Measurements from ENCODE around the gene HAT1. TPM values are rescaled to one million over a fixed set of nuclear protein-coding genes. Genes with fewer than 3 reads are reported as not detected.
"Not testable (repeated sequence)": the region's sequence is repeated elsewhere in the genome, so short reads cannot be mapped to it uniquely, and the experiment has no call there.

The HAT1 gene
- total RNA-seq, 1 donor: 31.1 TPM

DNA sequence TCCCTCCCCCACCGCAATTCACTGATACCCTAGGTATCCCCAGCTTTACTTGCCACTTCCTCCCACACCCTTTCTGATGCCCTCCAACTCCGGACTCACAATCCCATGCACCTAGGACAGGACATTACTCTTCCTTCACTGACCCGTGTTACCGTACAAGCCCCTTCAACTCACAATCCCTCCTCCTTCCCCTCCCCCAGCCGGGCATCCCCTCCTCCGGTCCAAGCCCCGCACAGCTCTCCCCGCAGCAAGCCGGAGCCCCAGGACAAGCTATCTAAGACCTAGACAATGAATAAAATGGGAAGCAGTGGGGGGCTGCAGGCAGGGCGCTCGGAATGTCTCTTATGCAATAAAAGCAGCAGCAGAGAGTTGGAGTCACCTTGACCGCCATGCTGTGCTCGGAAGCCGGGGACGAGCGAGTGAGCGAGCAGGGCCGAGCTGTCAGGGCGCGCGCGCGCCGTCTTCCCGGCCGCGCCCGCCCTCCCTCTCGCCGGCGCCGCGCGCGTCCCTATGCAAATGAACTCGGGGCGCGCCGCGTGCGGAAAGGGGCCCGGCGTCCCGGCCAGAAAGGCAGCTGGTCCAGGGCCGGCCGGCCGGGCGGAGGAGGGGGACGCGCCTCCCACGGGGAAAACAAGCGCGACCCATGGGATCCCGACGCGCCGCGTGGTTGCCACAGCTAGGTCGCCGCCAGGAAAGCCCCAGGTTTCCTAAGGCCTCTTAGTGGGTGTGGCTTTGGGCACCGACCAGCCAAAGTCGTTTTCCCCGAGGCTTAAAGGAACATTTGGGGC is 28.2 kb upstream of the HAT1 start, which contains the start of gene SLC25A12:
Gene SLC25A12, minus strand, starts transcription at position 421 of the 788 bp plus-strand sequence. Its CDS starts 30 bp downstream, at position 391.
- Histone ChIP-seq H3K27me3 (ENCODE audit: insufficient read depth, low read length) (no peaks in the 10 kb centered on the region), H3K79me2 (ENCODE audit: insufficient read depth, low read length) (peaks cover 21% of the 10 kb centered on the region), H2AFZ (ENCODE audit: low read length) (peak within 1 kb of the TSS; percentile 98), H4K20me1 (ENCODE audit: insufficient read depth, low read length) (no peaks in the 10 kb centered on the region), H3K36me3 (ENCODE audit: insufficient read depth, low read length) (no peaks in the 10 kb centered on the region), H3K4me1 (ENCODE audit: insufficient read depth, low read length) (peaks cover 19% of the 10 kb centered on the region), H3K27ac (ENCODE audit: low read depth, low read length) (peak within 1 kb of the TSS; percentile 67), H3K4me3 (ENCODE audit: insufficient read depth, low read length) (peak within 1 kb of the TSS; percentile 95), H3K4me2 (ENCODE audit: insufficient read depth, low read length) (peak within 1 kb of the TSS; percentile 87), H3K9me3 (ENCODE audit: low read depth, low read length) (no peaks in the 10 kb centered on the region)
- peak; percentile 99 for DNase-seq (ENCODE audit: insufficient read length, low spot score, missing footprints)
- TF ChIP-seq, protein P1, sequence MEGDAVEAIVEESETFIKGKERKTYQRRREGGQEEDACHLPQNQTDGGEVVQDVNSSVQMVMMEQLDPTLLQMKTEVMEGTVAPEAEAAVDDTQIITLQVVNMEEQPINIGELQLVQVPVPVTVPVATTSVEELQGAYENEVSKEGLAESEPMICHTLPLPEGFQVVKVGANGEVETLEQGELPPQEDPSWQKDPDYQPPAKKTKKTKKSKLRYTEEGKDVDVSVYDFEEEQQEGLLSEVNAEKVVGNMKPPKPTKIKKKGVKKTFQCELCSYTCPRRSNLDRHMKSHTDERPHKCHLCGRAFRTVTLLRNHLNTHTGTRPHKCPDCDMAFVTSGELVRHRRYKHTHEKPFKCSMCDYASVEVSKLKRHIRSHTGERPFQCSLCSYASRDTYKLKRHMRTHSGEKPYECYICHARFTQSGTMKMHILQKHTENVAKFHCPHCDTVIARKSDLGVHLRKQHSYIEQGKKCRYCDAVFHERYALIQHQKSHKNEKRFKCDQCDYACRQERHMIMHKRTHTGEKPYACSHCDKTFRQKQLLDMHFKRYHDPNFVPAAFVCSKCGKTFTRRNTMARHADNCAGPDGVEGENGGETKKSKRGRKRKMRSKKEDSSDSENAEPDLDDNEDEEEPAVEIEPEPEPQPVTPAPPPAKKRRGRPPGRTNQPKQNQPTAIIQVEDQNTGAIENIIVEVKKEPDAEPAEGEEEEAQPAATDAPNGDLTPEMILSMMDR (IDR thresholded peaks at IDR 0.05; ENCODE audit: extremely low read depth, low read depth, low read length): no peak

DNA sequence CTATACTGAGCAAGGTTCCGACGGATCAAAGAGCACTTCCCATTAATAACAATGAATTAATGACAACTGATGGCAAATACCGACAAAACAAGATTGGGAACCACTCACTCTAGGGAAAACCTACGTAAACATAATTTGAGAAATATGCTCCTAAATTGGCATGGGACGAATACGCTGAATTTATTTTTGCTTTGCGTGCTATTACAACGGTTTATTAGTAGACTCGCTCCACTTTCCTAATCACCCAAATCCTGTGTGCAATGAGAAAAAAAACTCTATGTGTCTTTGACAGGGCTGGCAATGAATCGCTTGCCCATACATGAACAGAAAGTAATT is 27.7 kb upstream of the HAT1 start:
- H3K27me3 ChIP-seq (ENCODE audit: insufficient read depth, low read length): no peaks in the 10 kb centered on the region
- peak overlapping the region; percentile 98 for H2AFZ ChIP-seq (ENCODE audit: low read length)
- no peaks in the 10 kb centered on the region for H3K9me3 ChIP-seq (ENCODE audit: low read depth, low read length)
- DNase-seq (ENCODE audit: insufficient read length, low spot score, missing footprints): no peak
- peak overlapping the region; percentile 95 for H3K4me3 ChIP-seq (ENCODE audit: insufficient read depth, low read length)
- peaks cover 15% of the 10 kb centered on the region for H3K79me2 ChIP-seq (ENCODE audit: insufficient read depth, low read length)
- peak overlapping the region; percentile 67 for H3K27ac ChIP-seq (ENCODE audit: low read depth, low read length)
- H4K20me1 ChIP-seq (ENCODE audit: insufficient read depth, low read length): no peaks in the 10 kb centered on the region
- H3K4me1 ChIP-seq (ENCODE audit: insufficient read depth, low read length): peaks cover 19% of the 10 kb centered on the region
- peak overlapping the region; percentile 87 for H3K4me2 ChIP-seq (ENCODE audit: insufficient read depth, low read length)
- H3K36me3 ChIP-seq (ENCODE audit: insufficient read depth, low read length): no peaks in the 10 kb centered on the region
- TF ChIP-seq, protein P1 (IDR thresholded peaks at IDR 0.05; ENCODE audit: extremely low read depth, low read depth, low read length): no peak

DNA sequence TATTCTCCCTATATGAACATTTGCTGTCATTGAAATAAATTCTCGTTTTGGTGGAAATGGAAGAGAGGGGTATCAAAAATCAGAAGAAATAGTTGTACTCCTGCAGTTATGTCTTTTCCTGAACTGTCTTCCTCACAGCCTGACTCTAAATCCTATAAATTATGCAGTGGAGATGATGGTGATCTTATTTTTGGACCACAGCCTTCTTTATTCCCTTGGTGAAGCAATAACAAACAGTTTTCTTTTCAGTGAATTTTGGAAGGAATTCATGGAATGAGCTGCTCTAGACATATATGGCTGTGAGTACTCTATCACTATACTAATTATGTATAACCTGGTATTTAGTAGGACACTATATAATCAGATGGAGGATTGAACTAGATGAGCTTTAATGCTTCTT is 26.5 kb upstream of the HAT1 start:
- H3K9me3 ChIP-seq (ENCODE audit: low read depth, low read length): no peaks in the 10 kb centered on the region
- peaks cover 19% of the 10 kb centered on the region for H3K4me1 ChIP-seq (ENCODE audit: insufficient read depth, low read length)
- TF ChIP-seq, protein P1 (IDR thresholded peaks at IDR 0.05; ENCODE audit: extremely low read depth, low read depth, low read length): no peak
- no peak overlapping the region for H3K4me3 ChIP-seq (ENCODE audit: insufficient read depth, low read length)
- no peaks in the 10 kb centered on the region for H3K36me3 ChIP-seq (ENCODE audit: insufficient read depth, low read length)
- no peak overlapping the region for H2AFZ ChIP-seq (ENCODE audit: low read length)
- no peak overlapping the region for H3K4me2 ChIP-seq (ENCODE audit: insufficient read depth, low read length)
- peaks cover 11% of the 10 kb centered on the region for H3K79me2 ChIP-seq (ENCODE audit: insufficient read depth, low read length)
- H3K27me3 ChIP-seq (ENCODE audit: insufficient read depth, low read length): no peaks in the 10 kb centered on the region
- H4K20me1 ChIP-seq (ENCODE audit: insufficient read depth, low read length): no peaks in the 10 kb centered on the region
- no peak overlapping the region for H3K27ac ChIP-seq (ENCODE audit: low read depth, low read length)
- peak; percentile 66 for DNase-seq (ENCODE audit: insufficient read length, low spot score, missing footprints)

DNA sequence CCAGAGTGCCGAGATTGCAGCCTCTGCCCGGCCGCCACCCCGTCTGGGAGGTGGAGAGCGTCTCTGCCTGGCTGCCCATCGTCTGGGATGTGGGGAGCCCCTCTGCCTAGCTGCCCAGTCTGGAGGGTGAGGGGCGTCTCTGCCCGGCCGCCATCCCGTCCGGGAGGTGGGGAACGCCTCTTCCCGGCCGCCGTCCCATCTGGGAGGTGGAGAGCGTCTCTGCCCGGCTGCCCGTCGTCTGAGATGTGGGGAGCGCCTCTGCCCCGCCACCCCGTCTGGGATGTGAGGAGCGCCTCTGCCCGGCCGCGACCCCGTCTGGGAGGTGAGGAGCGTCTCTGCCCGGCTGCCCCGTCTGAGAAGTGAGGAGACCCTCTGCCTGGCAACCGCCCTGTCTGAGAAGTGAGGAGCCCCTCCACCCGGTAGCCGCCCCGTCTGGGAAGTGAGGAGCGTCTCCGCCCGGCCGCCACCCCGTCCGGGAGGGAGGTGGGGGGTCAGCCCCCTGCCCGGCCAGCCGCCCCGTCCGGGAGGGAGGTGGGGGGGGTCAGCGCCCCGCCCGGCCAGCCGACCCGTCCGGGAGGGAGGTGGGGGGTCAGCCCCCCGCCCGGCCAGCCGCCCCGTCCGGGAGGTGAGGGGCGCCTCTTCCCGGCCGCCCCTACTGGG is 22.5 kb upstream of the HAT1 start:
- H3K27ac ChIP-seq (ENCODE audit: low read depth, low read length); H2AFZ ChIP-seq (ENCODE audit: low read length); H3K4me3 ChIP-seq (ENCODE audit: insufficient read depth, low read length); H3K36me3 ChIP-seq (ENCODE audit: insufficient read depth, low read length); H3K27me3 ChIP-seq (ENCODE audit: insufficient read depth, low read length); H4K20me1 ChIP-seq (ENCODE audit: insufficient read depth, low read length); H3K4me2 ChIP-seq (ENCODE audit: insufficient read depth, low read length); H3K79me2 ChIP-seq (ENCODE audit: insufficient read depth, low read length); H3K9me3 ChIP-seq (ENCODE audit: low read depth, low read length); H3K4me1 ChIP-seq (ENCODE audit: insufficient read depth, low read length); DNase-seq (ENCODE audit: insufficient read length, low spot score, missing footprints): not testable (repeated sequence)
